ENCODE results near the gene ITIH1.

The ITIH1 gene

DNA sequence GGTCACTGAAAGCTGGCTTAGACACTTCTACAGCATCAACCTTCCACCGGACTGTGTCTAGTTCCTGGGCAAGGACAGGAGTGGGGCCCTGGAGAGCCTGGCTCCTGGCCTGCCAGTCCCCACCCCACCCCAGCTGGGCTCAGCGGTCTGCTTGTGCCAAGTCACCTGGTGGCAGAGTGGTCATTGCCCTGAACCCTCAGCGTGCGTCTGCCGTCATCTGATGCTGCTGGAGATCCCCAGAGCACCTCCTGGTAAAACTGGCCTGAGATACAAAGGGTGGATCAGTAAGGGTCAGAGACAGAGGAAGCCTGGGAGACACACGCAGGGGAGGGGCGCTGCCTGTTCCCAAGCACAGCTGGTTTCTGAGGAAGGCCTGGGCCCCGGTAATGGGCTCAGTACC is 36.4 kb downstream of the ITIH1 start:
- in situ Hi-C loops (cut with MboI; ENCODE audit: low sequenced_read_pairs, unreplicated experiment) = no loop called here
- DNase-seq (ENCODE audit: low spot score) = no peak
- TF ChIP-seq CTCF (IDR thresholded peaks at IDR 0.05; ENCODE audit: borderline replicate concordance, control extremely low read depth, extremely low read depth, insufficient read depth, missing control alignments) = no peak

DNA sequence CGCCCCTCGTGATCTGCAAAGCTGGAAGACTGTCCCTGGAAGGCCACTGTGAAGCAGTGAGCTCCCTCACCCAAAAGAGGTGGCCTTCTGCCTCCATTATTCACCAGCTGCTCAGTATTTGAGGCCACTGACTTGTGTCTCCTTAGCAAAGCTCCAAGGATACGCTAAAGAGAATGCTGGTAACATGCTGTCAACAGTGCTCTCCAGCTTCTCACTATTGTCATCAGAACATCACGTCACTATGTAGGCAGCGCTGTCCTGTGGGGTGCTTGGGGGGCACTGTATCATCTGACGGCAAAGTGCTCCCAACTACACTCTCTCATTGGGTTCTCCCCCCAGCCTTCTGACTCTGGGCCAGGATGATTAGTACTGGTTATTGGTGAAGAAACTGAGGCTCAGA is 38.8 kb downstream of the ITIH1 start:
- no peak for DNase-seq (ENCODE audit: low spot score)
- in situ Hi-C loops (cut with MboI; ENCODE audit: low sequenced_read_pairs, unreplicated experiment) = no loop called here
- no peak for TF ChIP-seq CTCF (IDR thresholded peaks at IDR 0.05; ENCODE audit: borderline replicate concordance, control extremely low read depth, extremely low read depth, insufficient read depth, missing control alignments)

GRCh38 chr3:52816654-52817053 is 39.3 kb downstream of the ITIH1 start:
- no peak for DNase-seq (ENCODE audit: low spot score)
- TF ChIP-seq CTCF (IDR thresholded peaks at IDR 0.05; ENCODE audit: borderline replicate concordance, control extremely low read depth, extremely low read depth, insufficient read depth, missing control alignments) = no peak
- in situ Hi-C loops (cut with MboI; ENCODE audit: low sequenced_read_pairs, unreplicated experiment) = no loop called here

DNA sequence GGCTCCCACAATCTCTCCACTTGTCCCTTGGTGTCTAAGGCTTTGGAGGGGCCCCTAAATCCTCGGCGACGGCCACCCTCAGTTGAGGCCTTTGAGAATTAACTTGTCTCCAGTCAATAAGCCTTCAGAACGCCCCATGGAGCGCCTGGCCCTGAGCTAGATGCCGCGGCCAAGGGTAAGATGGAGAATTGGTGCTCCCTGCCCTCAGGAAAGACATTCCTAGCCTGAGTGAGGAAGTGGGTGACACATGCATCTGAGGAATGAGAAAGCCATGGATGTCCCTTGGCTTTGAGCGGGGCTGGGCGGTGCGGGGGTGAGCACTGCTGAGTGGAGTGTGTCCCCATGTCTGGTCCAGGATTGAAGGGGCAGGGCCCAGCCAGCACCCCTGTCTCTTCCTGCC is 39.8 kb downstream of the ITIH1 start:
- in situ Hi-C loops (cut with MboI; ENCODE audit: low sequenced_read_pairs, unreplicated experiment) = no loop called here
- no peak for DNase-seq (ENCODE audit: low spot score)
- TF ChIP-seq CTCF (IDR thresholded peaks at IDR 0.05; ENCODE audit: borderline replicate concordance, control extremely low read depth, extremely low read depth, insufficient read depth, missing control alignments) = no peak

DNA sequence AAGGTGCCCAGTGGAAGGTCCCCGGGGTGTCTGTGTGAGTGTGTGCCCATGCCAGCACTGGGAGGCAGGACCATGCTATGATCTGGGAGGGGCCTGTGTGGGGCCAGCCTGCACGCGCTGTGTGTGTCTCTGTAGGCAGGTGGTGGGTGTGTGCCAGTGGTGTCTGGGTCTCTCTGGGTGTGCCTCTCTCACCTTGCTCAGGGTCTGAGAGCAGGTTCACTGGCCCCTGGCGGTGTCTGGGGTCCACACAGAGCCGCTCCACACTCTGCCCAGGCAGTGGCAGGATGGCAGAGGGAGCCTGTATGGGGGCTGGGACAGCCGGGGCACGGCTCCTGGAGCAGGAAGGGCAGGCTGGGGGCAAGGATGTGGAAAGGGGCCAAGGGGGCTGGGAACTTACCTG is 40.5 kb downstream of the ITIH1 start:
- in situ Hi-C loops (cut with MboI; ENCODE audit: low sequenced_read_pairs, unreplicated experiment) = no loop called here
- TF ChIP-seq CTCF (IDR thresholded peaks at IDR 0.05; ENCODE audit: borderline replicate concordance, control extremely low read depth, extremely low read depth, insufficient read depth, missing control alignments) = no peak
- DNase-seq (ENCODE audit: low spot score) = no peak

DNA sequence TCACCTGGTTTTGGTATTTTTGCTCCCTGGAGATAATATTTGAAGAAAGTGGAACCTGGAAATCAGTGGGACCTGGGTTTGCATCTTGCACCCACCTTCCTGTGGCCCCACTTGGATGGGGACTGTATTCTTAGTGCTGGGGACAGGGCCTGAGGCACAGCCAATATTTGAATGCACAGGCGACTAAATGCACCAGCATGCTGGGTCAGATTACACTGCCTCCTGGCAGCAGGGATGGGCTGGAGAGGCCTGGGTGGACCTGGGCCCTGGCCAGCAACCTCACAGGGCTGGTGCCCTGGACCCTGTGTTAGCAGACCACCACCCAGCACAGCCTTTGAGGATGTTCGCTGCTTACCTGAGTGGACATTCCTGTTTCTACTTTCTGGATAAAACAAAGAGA is 42.5 kb downstream of the ITIH1 start:
- no peak for TF ChIP-seq CTCF (IDR thresholded peaks at IDR 0.05; ENCODE audit: borderline replicate concordance, control extremely low read depth, extremely low read depth, insufficient read depth, missing control alignments)
- in situ Hi-C loops (cut with MboI; ENCODE audit: low sequenced_read_pairs, unreplicated experiment) = no loop called here
- no peak for DNase-seq (ENCODE audit: low spot score)

DNA sequence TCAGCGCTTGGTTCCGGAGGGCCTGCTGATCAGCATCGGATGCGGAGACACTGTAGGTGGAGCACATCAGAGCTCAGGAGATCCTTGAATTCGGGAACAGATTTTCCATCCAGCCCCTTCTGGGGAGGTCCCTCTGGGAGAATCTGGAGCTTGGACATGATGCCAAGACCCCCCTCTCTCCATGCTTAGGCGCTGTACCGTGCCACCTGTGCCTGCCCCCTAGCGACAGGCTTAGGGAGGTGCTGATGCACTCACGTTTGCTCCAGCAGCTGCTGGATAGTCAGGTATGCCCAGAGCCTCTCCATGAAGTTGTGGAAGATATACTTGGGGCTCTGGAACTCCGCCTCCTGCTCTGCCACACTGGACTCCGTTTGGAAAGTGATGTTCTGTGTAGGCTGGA is 43.3 kb downstream of the ITIH1 start:
- in situ Hi-C loops (cut with MboI; ENCODE audit: low sequenced_read_pairs, unreplicated experiment) = no loop called here
- TF ChIP-seq CTCF (IDR thresholded peaks at IDR 0.05; ENCODE audit: borderline replicate concordance, control extremely low read depth, extremely low read depth, insufficient read depth, missing control alignments) = peak; percentile 49

More for the DNA sequence above, 43.3 kb downstream of the ITIH1 start:
- peak; percentile 75 for DNase-seq (ENCODE audit: low spot score)
